Measurements from ENCODE around the gene RAB31.

- TF ChIP-seq CTCF (IDR thresholded peaks at IDR 0.05): no peak
- TF ChIP-seq POLR2AphosphoS5 (IDR thresholded peaks at IDR 0.05; ENCODE audit: insufficient read depth in 1 of 2, low read depth in 1 of 2): no peak
Measured at GRCh38 chr18:9712130-9712577, 4.1 kb downstream of the RAB31 start.
